Stimulated activated CD4-positive, alpha-beta T cell treated with anti-CD3 and anti-CD28 coated beads, Interleukin-15, amount 100 ng/mL, for 24 hours (primary cell): ENCODE results near the gene STK35.

ENCODE experiments used
- DNase-seq: peaks from one replicate; pipeline ENCODE4 v3.0.0-alpha.2; 2020

Gene STK35

GRCh38 chr20:2137552-2138201 lies 36.0 kb downstream of the STK35 start:
- no peak for DNase-seq

GRCh38 chr20:2138396-2138795 lies 36.8 kb downstream of the STK35 start:
- no peak for DNase-seq

GRCh38 chr20:2139250-2139649 lies 37.6 kb downstream of the STK35 start:
- no peak for DNase-seq

- no peak for DNase-seq
These were observed 38.1 kb downstream of the STK35 start for GRCh38 chr20:2139736-2140135.

GRCh38 chr20:2140561-2140960 lies 38.9 kb downstream of the STK35 start:
- DNase-seq = no peak

GRCh38 chr20:2141600-2142575 lies 40.3 kb downstream of the STK35 start:
- no peak for DNase-seq

- no peak for DNase-seq
These were observed 41.0 kb downstream of the STK35 start for GRCh38 chr20:2142649-2143048.

- DNase-seq = no peak
These were observed 42.0 kb downstream of the STK35 start for GRCh38 chr20:2143594-2143993.

GRCh38 chr20:2144850-2145249 lies 43.2 kb downstream of the STK35 start:
- no peak for DNase-seq

GRCh38 chr20:2145376-2145775 lies 43.7 kb downstream of the STK35 start:
- no peak for DNase-seq

- no peak for DNase-seq
These were observed 44.6 kb downstream of the STK35 start for GRCh38 chr20:2146080-2146867.

- DNase-seq = no peak
These were observed 47.9 kb downstream of the STK35 start for GRCh38 chr20:2149507-2149906.

GRCh38 chr20:2150660-2151059 lies 49.0 kb downstream of the STK35 start:
- DNase-seq = no peak

GRCh38 chr20:2151858-2152281 lies 50.2 kb downstream of the STK35 start:
- DNase-seq = no peak

- DNase-seq = no peak
These were observed 50.7 kb downstream of the STK35 start for GRCh38 chr20:2152317-2152716.

GRCh38 chr20:2153326-2153725 lies 51.7 kb downstream of the STK35 start:
- DNase-seq = no peak

- DNase-seq = no peak
These were observed 54.6 kb downstream of the STK35 start for GRCh38 chr20:2156224-2156623.

GRCh38 chr20:2156666-2157624 lies 55.3 kb downstream of the STK35 start:
- DNase-seq = no peak

GRCh38 chr20:2162125-2162822 lies 60.6 kb downstream of the STK35 start:
- no peak for DNase-seq

GRCh38 chr20:2162823-2163166 lies 61.2 kb downstream of the STK35 start:
- no peak for DNase-seq

GRCh38 chr20:2163312-2163711 lies 61.7 kb downstream of the STK35 start:
- no peak for DNase-seq

GRCh38 chr20:2163757-2164156 lies 62.1 kb downstream of the STK35 start:
- no peak for DNase-seq
